Activated CD4-positive, alpha-beta T cell treated with anti-CD3 and anti-CD28 coated beads, Interleukin-2, Interleukin-6, amounts not matched to agents 100 ng/mL and 50 ng/mL, durations not matched to agents 16 hours and 8 hours (primary cell): ENCODE measurements around the gene VIPR2.

ENCODE experiments used
- DNase-seq: peaks from one replicate; pipeline ENCODE4 v3.0.0-alpha.2; 2020

VIPR2 gene

GRCh38 chr7:159118197-159118595 lies 26.5 kb downstream of the VIPR2 start:
- no peak for DNase-seq

DNA sequence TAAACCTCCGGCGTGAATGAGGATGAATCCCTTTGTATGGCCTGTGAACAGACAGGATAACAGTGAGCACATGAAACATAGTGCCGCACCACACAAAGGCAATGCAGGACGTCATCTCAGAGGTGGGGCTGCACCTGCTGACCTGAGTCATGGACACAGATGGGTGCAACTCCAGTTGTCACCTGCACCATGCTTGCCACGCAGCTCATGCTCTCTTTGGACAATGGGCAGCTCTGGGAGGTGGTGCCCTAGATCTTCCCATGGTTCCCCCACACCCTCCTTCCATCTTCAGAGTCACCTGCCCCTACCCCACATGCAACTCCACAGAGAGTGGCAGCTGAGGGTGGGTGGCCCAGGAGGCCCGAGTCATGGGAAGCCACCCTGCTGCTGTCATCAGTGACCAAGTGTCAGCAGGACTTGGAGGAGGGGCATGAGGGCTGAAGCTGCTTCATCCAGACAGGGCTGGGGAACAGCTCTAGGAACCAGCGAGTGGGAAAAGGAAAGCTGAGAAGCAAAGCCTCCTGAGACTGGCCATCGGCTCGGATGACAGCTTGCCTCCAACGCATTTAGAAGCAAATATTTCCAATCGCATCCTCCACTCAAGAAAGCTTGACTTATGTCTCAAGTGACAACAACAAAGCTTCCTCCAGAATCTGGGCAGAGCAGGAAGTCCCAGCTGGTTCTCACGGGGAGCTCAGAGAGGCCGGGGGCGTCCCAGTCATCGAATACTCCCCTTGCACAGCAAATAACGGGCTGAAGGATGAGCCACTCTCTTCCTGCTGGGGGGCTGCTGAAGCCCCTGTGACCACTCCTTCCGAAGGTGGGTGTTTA lies 27.1 kb downstream of the VIPR2 start:
- DNase-seq, result no peak

GRCh38 chr7:159116581-159117339 lies 27.9 kb downstream of the VIPR2 start:
- DNase-seq, result no peak

DNA sequence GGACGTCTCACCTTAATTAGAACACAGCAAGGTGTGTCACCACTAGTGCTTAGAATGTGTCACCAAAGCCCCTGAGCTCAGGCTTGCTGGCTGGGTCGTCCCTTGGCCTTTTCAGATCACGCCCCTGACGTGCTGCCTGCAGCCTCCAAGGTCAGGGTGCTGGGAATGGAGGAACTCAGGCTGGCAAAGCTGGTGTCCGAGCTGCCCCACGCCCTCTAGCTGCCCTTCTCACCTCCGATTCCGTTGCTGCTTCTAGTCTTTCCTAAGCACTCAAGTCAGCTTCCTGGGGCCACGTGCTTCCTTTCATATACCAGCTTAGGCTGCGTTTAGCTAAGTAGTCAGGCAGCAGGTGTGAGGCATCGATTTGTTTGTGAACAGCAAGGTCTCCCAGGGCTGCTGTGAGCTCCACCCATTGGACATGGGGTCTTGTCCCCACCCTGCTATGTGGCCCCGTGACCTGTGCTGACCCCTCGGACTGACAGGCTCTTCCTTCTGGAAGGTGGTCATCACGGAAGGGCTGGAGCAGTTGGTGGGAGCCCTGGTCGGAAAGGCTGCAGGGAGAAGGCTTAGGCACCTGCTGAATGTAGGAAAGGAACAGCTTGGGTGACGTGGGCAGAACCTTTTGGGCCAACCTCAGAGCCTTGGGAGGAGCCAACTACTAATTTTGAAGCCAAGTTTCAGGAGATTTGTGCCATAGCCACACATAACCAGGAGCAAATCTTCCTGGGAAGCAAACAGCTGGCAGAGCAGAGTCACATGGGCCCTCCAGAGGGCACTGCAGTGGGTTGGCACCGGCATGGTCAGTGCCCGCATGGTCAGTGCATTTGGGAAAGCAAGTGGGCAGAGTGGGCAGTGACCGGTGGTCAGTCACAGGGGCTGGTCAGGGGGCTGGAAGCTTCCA lies 28.8 kb downstream of the VIPR2 start:
- no peak for DNase-seq

DNA sequence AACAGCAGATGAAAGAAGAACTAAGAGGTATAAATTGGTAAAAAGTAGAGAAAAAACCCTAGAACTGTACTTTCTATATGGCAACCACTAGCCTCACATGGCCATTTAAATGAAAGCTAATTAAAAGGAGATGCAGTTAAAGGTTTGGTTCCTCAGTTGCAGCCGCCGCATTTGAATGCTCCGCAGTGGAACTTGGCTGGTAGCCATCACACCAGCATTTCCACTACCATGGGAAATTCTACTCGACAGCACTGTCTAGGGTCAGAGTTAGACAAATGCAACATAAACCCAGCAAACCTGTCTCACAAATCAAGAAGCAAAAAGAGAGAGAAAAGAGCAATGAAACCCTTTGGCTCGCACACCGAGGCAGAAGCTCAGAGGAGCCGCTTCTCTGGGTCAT lies 29.7 kb downstream of the VIPR2 start:
- DNase-seq, result no peak

DNA sequence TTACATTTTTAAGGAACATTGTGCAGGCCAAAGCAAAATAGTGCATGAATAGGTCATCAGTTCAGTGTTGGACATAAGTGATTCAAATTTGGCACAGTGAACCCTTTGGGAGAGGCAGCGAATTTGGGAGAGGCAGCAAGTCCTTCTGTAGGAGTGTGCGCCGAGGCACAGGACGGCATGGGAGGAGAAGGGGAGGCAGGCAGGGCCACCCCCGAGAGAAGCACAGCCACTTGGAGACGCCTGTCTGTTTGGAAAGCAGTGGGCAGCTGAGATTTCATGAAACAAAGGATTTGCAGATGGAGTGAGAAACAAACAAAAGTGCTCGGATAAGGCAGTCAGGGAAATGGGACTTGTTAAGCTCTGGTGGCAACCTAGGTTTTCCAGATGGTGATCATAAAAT lies 30.6 kb downstream of the VIPR2 start:
- no peak for DNase-seq

DNA sequence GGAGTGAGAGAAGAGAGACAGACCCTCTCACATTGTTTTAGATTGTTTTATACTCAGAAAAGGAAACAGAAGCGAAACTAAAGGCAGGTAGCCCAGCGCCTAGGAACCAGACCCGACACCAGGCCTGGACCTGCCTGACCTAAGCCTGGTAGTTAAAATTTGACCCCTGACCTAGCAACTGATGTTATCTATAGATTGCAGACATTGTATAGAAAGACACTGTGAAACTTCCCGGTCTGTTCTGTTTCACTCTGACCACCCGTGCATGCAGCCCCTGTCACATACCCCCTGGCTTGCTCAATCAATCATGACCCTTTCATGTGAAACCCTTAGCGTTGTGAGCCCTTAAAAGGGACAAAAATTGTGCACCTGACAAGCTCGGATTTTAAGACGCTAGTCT lies 31.6 kb downstream of the VIPR2 start:
- DNase-seq, result no peak

DNA sequence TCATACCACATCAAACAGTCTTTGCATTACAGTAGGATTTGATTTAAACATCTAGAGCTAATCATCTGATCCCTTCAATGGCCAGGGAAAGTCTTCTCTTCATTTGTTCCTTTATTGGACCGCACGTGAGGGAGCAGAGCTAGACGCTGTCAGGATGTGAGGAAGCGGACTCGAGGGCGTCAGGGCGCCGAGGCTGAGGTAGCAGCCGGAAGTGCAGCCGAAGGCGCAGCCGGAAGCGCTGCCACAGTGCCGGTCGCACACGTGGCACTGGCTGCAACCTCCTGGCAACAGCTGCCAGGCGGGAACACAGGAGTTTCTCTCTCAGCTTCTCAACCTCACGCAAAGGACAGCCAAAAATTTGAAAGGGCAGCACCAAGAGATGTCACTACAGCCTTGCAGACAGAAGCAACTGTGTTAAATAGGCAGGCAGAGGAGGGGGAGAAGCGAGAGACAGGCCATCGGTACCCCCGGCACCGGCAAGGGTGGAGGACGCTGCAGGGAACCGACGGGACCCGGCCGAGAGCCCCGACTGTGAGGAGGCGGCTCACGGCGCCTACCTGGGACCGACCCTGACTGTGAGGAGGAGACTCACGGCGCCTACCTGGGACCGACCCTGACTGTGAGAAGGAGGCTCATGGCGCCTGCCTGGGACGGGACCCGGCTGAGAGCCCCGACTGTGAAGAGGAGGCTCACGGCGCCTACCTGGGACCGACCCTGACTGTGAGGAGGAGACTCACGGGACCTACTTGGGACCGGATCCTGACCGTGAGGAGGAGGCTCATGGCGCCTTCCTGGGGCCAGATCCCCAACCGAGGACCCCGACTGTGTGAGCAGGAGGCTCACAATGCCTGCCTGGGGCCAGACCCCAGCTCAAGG lies 32.3 kb downstream of the VIPR2 start:
- peak; percentile 15 for DNase-seq

- DNase-seq, result no peak
Observed at GRCh38 chr7:159109653-159110035, 35.0 kb downstream of the VIPR2 start.

GRCh38 chr7:159108941-159109652 lies 35.6 kb downstream of the VIPR2 start:
- DNase-seq, result no peak

DNA sequence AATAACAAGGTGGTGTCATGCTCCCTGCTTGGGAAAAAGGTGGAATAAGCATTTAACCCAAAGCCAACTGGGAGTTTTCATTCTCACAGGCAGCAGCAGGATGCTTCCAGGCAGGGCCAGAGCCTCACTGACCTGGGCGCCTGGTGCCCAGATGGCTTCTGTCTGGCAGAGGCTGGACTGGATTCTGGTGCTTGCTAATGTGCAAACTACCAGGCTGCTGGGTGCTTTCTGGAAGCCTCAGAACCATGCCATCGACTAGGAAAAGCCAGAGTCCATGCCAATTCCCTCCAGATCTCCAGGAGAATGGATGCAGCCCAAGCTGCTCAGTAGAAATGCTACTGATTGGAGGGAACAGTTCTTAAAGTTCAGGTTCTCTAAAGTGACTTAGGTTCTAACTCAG lies 36.2 kb downstream of the VIPR2 start:
- no peak for DNase-seq

- no peak for DNase-seq
Observed at GRCh38 chr7:159107161-159107892, 37.3 kb downstream of the VIPR2 start.

- DNase-seq, result no peak
Observed at GRCh38 chr7:159105832-159106811, 38.5 kb downstream of the VIPR2 start.

- DNase-seq, result no peak
Observed at GRCh38 chr7:159105066-159105780, 39.4 kb downstream of the VIPR2 start.

DNA sequence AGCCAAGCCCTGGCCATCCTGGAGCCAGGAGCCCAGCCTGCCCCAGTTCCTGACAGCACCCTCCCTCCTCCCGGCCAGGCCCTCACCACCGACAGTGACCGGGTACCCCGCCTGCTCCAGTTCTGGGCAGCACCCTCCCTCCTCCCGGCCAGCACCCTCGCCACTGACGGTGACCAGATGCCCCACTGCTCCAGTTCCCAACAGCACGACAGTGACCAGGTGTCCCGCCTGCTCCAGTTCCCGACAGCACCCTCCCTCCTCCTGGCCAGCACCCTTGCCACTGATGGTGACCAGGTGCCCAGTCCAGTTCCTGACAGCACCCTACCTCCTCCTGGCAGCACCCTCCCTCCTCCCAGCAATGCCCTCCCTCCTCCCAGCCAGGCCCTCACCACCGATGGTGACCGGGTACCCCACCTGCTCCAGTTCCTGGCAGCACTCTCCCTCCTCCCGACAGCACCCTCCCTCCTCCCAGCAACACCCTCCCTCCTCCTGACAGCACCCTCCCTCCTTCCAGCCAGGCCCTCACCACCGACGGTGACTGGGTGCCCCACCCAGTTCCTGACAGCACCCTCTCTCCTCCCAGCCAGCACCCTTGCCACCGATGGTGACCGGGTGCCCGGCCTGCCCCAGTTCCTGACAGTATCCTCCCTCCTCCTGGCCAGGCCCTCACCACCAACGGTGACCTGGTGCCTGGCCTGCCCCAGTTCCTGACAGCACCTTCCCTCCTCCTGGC lies 40.3 kb downstream of the VIPR2 start:
- no peak for DNase-seq

DNA sequence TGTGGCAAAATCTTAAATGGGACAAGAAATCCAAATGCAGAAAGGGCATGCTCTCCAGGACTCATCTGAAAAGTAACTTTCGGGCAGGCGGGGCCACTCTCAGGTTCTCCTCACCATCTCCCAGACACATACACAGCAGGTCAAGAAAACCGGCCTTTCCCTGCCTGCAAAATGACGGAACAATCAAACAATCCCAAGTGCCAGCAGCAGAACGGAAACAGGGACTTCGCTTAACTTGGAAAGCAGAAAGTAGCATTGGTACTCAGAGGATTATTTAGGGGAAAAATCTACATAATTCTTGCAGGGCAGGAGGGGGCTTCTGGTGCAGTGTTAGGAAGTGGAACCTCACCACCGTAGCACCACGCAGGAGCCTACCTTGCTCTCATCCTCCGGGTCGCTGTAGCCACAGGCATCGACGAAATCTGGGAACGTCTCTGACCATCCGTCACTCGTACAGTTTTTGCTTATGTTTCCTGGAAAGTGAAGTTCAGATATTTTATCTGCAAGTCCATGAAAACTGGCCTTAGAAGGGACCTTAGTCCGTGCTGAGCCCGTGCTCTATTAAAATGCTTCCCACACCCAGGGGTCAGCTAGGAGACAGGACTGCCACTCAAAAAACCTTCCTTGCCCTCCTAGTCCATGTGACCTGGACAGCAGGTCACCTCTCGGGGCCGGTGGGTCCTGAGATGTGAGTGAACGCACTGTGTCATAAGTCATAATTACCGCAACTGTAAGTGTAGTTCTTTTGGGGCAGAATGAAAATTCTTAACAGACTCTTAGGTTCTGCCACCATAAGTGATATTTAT lies 41.1 kb downstream of the VIPR2 start:
- DNase-seq, result no peak

DNA sequence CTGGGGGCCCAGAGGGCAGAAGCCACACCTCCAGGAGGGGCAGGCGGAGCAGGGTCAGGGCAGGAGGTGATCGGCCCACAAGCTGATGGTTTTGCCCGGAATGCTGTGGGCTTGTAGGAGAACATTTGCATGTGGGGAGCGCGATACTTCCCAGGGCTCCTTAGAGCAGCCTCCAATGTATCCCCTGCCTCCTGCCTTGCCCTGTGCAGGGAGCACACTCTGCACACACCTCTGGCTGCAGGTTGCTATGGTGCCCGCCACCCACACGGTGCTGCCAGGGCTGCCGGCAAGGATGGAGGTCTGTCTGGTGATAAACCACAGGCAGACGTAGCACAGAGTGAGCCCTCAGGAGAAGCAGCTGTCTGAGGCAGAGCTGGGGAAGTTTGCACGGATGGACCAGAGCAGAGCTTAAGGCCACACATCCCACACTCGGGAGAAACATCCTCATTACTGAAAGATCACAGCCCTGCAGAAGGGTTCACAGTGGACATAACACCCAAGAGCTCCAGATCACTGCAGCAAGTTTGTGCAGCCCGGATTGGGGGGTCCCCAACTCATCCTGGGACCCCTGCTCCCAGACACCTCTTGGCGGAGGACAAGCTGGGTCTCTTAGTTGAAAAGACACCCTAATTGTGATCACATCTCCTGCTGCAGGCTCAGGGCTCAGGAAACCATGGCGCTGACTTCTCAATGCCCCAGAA lies 41.8 kb downstream of the VIPR2 start:
- no peak for DNase-seq
